GM19238 (cell line): ENCODE data around the gene RBMY1A1.
"Not testable (repeated sequence)": the region's sequence is repeated elsewhere in the genome, so short reads cannot be mapped to it uniquely, and the experiment has no call there.

Experiments used
- DNase-seq: peaks from one replicate; pipeline ENCODE4 v3.0.0; 2011; ENCODE audit warnings: low spot score; ENCODE audit not compliant: insufficient read length

The RBMY1A1 gene

DNA sequence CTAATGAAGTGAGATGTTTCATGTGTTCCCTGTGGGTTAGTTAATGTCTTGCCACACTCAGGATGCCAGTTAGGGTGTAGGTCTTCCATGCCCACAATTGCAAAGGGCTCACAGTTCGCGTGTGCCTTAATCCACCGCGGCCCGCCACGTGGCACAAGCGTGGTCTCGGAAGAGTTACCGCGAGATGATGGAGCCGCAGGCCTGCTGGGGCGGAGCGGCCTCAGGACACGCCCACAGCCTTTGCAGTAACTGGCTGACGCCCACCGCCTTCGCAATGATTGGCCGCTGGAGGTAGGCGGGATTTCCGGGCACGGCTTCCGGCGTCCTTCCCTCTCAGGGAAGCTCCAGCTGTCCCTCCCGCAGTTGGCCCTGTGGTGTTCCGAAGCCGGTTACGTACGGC is at the start of gene RBMY1A1:
Gene RBMY1A1, plus strand, starts transcription at position 301 of the 400 bp plus-strand sequence. CDS start 2,013 bp downstream, outside the sequence.
- not testable (repeated sequence) for DNase-seq

DNA sequence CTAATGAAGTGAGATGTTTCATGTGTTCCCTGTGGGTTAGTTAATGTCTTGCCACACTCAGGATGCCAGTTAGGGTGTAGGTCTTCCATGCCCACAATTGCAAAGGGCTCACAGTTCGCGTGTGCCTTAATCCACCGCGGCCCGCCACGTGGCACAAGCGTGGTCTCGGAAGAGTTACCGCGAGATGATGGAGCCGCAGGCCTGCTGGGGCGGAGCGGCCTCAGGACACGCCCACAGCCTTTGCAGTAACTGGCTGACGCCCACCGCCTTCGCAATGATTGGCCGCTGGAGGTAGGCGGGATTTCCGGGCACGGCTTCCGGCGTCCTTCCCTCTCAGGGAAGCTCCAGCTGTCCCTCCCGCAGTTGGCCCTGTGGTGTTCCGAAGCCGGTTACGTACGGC is 23.6 kb upstream of the RBMY1A1 start, which contains the start of gene RBMY1B:
Gene RBMY1B, plus strand, starts transcription at position 301 of the 400 bp plus-strand sequence. CDS start 2,013 bp downstream, outside the sequence.
- not testable (repeated sequence) for DNase-seq

DNA sequence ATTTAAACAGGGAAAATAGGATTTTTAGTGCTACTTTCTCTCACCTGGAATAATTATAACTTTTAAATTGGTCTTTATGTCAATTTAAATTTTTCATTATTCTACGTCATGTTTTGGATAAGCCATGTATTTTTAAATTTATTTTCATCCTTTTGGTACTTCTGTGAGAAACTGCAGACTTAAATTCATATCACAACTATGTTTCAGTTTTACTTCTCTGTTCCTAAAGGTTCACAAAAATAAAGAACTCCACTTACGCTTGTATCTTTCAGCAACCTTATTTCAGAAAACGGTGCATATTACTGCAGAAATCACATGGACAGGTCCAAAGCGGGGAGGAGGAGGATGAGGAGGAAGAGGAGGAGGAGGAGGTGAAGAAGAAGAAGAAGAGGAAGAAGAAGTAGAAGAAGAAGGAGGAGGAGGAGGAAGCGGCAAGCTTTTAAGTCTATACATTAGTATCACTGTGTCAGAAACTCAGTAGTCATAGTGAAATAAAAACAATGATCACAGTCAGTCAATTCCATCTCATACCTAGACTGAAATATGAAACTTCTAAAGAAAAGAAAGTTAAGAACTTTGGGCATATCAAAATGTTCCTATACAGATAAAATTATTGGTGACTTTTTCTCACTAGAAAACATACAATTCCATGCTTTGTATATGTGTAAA is 24.8 kb downstream of the RBMY1A1 start:
- not testable (repeated sequence) for DNase-seq

DNA sequence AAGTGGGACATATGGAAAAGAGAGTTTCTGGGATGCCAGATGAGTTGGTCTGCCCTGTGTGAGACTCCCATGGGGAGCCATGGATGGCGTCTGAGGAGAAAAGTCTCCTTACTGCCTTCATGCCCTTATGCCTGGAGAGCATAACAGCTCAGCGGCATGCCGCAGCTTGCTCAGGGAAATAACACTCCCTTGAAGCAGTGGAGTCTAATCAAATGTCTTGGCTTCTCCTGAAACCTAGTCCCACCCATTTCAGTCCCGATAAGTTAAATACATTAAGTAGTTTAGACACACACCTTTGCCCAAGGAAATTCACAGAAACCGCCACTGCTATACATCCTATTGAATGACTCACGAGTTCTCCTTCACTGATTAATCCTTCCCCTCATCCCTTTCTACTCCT is 50.8 kb downstream of the RBMY1A1 start:
- no peak for DNase-seq

DNA sequence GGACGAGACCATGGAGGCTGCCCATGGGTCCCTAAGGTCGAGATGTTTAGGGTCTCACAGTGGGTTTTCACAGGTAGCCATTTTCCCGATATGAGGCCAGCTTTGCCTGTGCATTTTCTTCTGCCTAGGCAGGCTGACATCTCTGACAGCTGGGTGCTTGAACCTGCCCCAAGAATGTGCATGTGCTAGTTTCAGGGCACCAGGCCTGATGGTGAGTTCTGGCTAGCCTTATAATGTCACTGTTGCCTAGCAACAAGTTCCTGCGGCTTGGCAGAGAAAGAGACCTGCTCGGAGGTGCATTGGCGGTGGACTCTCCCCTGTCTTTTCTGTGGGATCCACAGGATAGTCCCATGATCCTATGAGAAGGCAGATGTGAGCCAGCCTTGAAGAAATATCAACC is 51.8 kb downstream of the RBMY1A1 start:
- DNase-seq = not testable (repeated sequence)

DNA sequence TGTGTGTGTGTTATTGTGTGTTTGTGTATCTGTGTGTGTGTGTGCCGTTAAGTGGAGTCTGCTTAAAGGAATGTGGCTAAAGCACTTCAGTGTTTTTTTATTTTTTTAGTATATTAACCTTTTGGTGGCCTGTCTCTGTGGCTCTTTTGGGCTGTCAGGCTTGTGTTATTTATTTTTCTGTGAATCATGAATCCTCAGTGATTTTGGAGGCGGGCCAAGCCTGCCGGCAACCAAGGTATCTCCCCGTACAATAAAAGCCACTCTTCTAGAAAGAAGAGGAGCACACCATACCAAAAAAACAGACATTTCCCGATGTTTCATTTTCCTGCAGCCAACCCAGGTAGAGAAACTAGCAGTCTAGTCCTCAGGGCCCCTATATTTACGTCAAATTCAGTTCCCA is 57.4 kb downstream of the RBMY1A1 start:
- no peak for DNase-seq

DNA sequence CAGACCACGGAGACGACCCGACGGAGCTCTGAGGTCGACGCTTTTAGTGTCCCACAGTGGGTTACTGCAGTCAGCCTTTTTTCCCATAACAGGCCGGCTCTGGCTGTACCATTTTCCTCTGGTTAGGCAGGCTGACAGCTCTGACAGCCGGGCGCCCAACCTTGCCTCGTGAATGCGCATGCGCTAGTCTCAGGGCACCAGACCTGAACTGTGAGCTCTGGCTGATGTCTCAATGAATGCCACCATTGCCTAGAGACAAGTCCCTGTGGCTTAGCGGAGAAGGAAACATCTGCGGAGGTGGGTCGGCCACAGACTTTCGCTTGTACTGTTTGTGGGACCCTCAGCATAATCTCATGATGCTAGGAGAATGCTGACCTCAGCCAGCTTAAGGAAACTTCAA is 61.6 kb downstream of the RBMY1A1 start:
- DNase-seq = not testable (repeated sequence)
